Measurements from ENCODE around the gene AVL9.

- TF ChIP-seq POLR2A (IDR thresholded peaks at IDR 0.05) (no peak), CTCF (IDR thresholded peaks at IDR 0.05) (no peak)
Observed at GRCh38 chr7:32474008-32474407, 21.3 kb upstream of the AVL9 start.

Measured in vagina (tissue), 2 donors.